HEK293T (cell line): ENCODE data around the gene ATP8A1.

Source experiments
- ARNT ChIP-seq: fragments of 450-650 bp; IDR thresholded peaks from 2 replicates; pipeline ENCODE4 v1.6.1; 2017; ENCODE audit warnings: mild to moderate bottlenecking
- BHLHE40 ChIP-seq: fragments of 450-650 bp; IDR thresholded peaks from 2 replicates; pipeline ENCODE4 v1.6.1; 2016; ENCODE audit warnings: mild to moderate bottlenecking, moderate library complexity, borderline replicate concordance
- CTBP1 ChIP-seq: fragments of 450-650 bp; IDR thresholded peaks from 2 replicates; pipeline ENCODE4 v1.6.1; 2016; ENCODE audit warnings: borderline replicate concordance
- ELF4 ChIP-seq: fragments of 450-650 bp; IDR thresholded peaks from 2 replicates; pipeline ENCODE4 v1.6.1; 2017; ENCODE audit warnings: antibody characterized with exemption
- FOXA1 ChIP-seq: fragments of 450-650 bp; IDR thresholded peaks from 2 replicates; pipeline ENCODE4 v1.6.1; 2016; ENCODE audit warnings: mild to moderate bottlenecking
- FOXK2 ChIP-seq: fragments of 450-650 bp; IDR thresholded peaks from 2 replicates; pipeline ENCODE4 v1.6.1; 2016; ENCODE audit warnings: mild to moderate bottlenecking
- FOXM1 ChIP-seq: fragments of 450-650 bp; IDR thresholded peaks from 2 replicates; pipeline ENCODE4 v1.6.1; 2017; ENCODE audit warnings: mild to moderate bottlenecking, borderline replicate concordance
- HDGF ChIP-seq: fragments of 450-650 bp; IDR thresholded peaks from 2 replicates; pipeline ENCODE4 v1.6.1; 2017; ENCODE audit warnings: antibody characterized with exemption, borderline replicate concordance
- L3MBTL2 ChIP-seq: fragments of 450-650 bp; conservative IDR thresholded peaks from 2 replicates; pipeline ENCODE4 v1.6.1; 2016; ENCODE audit warnings: mild to moderate bottlenecking
- LEF1 ChIP-seq: fragments of 450-650 bp; IDR thresholded peaks from 2 replicates; pipeline ENCODE4 v1.6.1; 2017; ENCODE audit warnings: mild to moderate bottlenecking, borderline replicate concordance
- SP1 ChIP-seq: fragments of 450-650 bp; IDR thresholded peaks from 2 replicates; pipeline ENCODE4 v1.6.1; 2017
- SUZ12 ChIP-seq: fragments of 450-650 bp; IDR thresholded peaks from 2 replicates; pipeline ENCODE4 v1.6.1; 2016; ENCODE audit warnings: mild to moderate bottlenecking
- TARDBP ChIP-seq: fragments of 450-650 bp; IDR thresholded peaks from 2 replicates; pipeline ENCODE4 v1.6.1; 2016

GRCh38 chr4:42672359-42673081, 15.6 kb upstream of the ATP8A1 start:
- TF ChIP-seq LEF1 (no peak), FOXA1 (no peak), TARDBP (no peak), BHLHE40 (no peak), SUZ12 (no peak), FOXK2 (no peak), SP1 (no peak), FOXM1 (no peak), HDGF (no peak), ARNT (no peak), ELF4 (no peak), L3MBTL2 (no peak), CTBP1 (no peak)
